ENCODE measurements around the gene CAMTA1.

DNA sequence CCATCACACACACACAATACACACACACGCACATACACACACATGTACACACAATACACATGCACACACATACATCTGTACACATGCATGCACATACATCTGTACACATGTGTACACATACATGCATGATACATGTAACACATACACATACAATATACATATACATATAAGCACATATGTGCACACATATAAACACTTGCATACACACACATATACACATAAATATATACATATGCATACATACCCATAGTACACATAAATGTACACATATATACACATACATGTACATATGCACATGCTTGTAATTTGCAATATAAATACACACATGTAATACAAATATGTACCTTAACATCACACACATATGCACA lies 703.2 kb downstream of the CAMTA1 start:
- TF ChIP-seq CTCF (IDR thresholded peaks at IDR 0.05; ENCODE audit: low read depth, low read length, missing input control) (no peak), RAD21 (IDR thresholded peaks at IDR 0.05) (no peak), ZBTB33 (IDR thresholded peaks at IDR 0.05) (no peak), JUND (IDR thresholded peaks at IDR 0.05) (no peak), GABPA (IDR thresholded peaks at IDR 0.05 in 1 of 2, conservative IDR thresholded peaks at IDR 0.05 in 1 of 2) (no peak)

All from liver (tissue), 3 donors.